ENCODE results near the gene ULK1. TPM values are rescaled to one million over a fixed set of nuclear protein-coding genes. Genes with fewer than 3 reads are reported as not detected.
"Not testable (repeated sequence)": the region's sequence is repeated elsewhere in the genome, so short reads cannot be mapped to it uniquely, and the experiment has no call there.

Gene ULK1
- total RNA-seq, 1 donor = 9.1 TPM

DNA sequence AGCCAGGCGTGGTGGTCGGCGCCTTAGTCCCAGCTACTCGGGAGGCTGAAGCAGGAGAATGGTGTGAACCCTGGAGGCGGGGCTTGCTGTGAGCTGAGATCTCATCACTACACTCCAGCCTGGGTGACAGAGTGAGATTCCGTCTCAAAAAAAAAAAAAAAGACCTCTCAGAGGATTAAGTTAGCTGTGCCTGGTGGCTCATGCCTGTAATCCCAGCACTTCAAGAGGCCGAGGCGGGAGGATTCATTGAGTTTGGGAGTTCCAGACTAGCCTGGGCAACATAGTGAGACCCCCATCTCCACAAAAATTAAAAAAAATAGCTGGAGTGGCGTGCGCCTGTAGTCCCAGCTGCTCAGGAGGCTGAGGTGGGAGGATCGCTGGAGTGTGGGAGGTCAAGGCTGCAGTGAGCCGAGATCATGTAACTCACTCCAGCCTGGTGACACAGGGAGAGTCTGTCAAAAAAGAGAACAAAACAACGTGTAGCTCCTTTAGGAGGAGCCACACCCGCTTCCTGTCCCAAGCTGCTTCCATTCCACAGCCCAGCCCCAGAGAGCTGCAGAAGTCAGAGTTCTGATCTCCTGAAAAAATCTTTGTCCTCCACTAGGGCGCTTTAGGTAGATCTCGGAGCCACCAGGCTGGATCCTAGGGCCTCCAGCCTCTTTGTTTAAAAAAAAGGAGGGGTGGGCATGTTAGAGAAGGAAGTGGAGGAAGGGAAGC, 11.5 kb upstream of the ULK1 start:
- no peak overlapping the region for H3K4me3 ChIP-seq (ENCODE audit: low read depth, low read length)
- no peak for DNase-seq (ENCODE audit: low read depth)
- TF ChIP-seq, protein P1, sequence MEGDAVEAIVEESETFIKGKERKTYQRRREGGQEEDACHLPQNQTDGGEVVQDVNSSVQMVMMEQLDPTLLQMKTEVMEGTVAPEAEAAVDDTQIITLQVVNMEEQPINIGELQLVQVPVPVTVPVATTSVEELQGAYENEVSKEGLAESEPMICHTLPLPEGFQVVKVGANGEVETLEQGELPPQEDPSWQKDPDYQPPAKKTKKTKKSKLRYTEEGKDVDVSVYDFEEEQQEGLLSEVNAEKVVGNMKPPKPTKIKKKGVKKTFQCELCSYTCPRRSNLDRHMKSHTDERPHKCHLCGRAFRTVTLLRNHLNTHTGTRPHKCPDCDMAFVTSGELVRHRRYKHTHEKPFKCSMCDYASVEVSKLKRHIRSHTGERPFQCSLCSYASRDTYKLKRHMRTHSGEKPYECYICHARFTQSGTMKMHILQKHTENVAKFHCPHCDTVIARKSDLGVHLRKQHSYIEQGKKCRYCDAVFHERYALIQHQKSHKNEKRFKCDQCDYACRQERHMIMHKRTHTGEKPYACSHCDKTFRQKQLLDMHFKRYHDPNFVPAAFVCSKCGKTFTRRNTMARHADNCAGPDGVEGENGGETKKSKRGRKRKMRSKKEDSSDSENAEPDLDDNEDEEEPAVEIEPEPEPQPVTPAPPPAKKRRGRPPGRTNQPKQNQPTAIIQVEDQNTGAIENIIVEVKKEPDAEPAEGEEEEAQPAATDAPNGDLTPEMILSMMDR (IDR thresholded peaks at IDR 0.05; ENCODE audit: insufficient read depth, low read length) = no peak

DNA sequence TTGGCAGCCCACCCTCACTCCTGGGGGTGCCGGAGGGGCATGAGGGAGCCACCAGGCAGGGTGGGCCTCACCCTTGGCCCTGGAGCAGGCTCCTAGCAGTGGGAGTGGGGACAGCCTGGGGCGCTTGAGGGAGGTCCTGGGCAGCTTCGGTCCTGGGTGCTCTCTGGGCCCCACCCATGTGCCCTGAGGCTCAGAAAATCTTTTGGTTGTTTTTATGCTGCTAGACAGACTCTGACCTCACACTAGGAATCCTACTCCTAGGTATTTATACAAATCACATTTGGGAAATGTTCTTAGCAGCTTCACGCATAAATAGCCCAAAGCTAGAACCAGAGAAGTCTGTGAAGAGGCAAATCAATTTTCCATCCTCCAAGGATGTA, 10.9 kb upstream of the ULK1 start:
- no peak for DNase-seq (ENCODE audit: low read depth)
- no peak overlapping the region for H3K4me3 ChIP-seq (ENCODE audit: low read depth, low read length)
- TF ChIP-seq, protein P1 (IDR thresholded peaks at IDR 0.05; ENCODE audit: insufficient read depth, low read length) = no peak

DNA sequence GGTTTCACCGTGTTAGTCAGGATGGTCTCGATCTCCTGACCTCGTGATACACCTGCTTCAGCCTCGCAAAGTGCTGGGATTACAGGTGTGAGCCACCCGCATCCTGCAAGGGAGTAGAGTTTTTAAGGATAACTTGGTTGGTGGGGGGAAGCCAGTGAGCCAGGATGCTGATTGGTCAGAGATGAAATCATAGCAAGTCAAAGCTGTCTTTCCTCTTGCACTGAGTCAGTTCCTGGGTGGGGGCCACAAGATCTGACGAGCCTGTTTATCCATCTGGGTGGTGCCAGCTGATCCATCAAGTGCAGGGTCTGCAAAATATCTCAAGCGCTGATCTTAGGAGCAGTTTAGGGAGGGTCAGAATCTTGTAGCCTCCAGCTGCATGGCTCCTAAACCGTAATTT, 9.3 kb upstream of the ULK1 start:
- H3K4me3 ChIP-seq (ENCODE audit: low read depth, low read length); DNase-seq (ENCODE audit: low read depth): not testable (repeated sequence)

DNA sequence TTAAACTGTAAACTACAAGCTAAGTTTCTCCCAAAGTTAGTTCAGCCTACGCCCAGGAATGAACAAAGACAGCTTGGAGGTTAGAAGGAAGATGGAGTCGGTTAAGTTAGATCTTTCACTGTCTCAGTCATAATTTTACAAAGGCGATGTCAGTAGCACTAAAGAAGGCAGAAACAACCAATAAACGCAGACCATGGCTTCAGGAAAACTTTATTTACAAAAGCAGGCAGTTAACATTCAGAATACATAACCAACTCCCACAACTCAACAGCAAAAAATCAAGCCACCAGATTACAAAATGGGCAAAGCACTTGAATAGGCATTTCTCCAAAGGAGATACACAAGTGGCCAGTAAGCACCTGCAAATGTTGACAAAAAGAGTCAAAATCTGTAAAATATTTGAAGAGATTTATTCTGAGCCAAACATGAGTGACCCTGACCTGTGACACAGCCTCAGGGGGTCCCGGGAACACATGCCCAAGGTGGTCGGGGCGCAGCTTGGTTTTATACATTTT, 8.8 kb upstream of the ULK1 start:
- no peak for DNase-seq (ENCODE audit: low read depth)
- H3K4me3 ChIP-seq (ENCODE audit: low read depth, low read length) = no peak overlapping the region
- TF ChIP-seq, protein P1 (IDR thresholded peaks at IDR 0.05; ENCODE audit: insufficient read depth, low read length) = no peak

DNA sequence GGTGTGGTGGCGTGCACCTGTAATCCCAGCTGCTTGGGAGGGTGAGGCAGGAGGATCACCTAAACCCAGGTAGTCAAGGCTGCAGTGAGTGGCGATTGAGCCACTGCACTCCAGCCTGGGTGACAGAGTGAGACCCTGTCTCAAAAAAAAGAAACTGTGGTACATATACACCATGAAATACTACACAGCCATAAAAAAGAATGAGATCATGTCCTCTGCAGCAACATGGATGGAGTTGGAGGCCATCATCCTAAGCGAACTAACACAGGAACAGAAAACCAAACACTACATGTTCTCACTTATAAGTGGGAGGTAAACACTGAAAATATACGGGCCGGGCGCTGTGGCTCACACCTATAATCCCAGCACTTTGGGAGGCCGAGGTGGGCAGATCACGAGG, 2.7 kb upstream of the ULK1 start:
- H3K4me3 ChIP-seq (ENCODE audit: low read depth, low read length); DNase-seq (ENCODE audit: low read depth): not testable (repeated sequence)

DNA sequence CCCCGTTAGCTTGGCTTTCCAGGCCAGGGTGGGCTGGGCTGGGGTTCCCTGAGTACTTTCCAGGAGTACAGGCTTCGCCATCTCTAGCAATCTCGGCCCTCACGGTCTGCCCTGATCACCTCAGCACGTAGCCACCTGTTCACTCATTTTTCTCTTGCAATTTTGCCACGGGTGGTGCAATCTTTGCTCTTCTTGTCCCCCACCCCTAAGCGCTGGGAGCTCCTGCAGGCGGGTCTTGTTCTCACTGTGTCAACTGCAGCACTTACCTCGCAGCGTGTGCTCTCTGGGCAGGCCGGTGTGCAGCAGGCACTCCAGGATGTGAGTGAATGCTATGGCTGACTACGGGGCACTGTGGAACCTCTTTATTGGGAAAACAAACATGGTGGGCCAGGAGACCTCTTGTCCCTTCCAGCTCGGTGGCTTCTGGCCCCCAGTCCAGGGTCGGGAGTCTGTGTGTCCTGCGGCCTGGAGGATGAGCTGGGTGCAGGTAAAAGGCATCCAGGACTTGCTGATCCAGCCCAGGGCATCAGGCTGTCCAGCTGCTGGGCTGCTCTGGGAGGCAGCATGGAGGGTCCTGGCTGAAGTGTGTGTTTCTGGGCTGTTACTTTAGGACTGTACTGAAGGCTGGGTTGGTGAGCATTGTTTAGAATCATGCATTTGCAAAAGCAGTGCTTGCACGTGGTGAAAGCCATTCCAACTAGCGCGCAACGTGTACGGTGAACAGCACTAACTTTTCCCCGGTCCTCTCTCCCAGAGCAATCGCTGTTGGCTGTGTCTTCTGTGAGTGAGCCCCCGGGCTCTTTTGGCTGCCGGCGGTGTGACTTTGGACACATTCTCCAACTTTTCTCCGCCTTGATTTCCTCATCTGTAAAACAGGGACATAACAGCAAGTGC, 1.5 kb upstream of the ULK1 start:
- TF ChIP-seq, protein P1 (IDR thresholded peaks at IDR 0.05; ENCODE audit: insufficient read depth, low read length) = no peak
- no peak overlapping the region for H3K4me3 ChIP-seq (ENCODE audit: low read depth, low read length)
- no peak for DNase-seq (ENCODE audit: low read depth)

DNA sequence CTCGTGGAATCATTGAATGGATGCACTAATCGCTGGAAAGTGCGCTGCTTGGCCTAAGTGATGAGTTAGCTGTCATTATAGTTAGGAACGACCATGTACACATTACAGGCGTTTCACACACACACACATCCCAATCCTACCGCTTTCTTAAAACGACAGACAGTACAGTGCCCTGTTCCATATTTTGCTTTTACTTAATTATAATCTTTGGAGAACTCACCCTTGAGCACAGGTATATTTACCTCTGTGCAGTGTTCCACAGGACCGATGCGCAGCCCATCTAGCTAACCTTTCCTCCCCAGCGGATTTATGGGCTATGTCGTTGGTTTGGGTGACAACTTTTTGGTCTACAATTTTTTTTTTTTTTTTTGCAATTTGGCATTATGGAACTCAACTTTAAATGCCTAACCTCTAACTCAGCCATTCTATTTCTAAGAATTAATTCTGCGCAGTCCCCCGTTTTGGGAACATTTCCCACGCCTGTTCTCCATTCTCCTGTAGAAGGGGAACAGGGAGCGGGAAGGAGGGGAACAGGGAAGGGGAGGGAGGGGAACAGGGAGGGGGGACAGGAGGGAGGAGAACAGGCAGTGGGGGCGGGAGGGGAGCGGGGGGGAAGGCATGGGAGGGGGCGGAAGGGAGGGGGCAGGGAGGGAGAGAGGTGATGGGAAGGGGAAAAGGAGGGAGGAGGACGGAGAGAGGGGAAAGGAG, 663 bp upstream of the ULK1 start:
- DNase-seq (ENCODE audit: low read depth) = no peak
- TF ChIP-seq, protein P1 (IDR thresholded peaks at IDR 0.05; ENCODE audit: insufficient read depth, low read length) = no peak
- peak overlapping the region; percentile 35 for H3K4me3 ChIP-seq (ENCODE audit: low read depth, low read length)

Measured in fibroblast of the aortic adventitia (primary cell).